HepG2 (cell line): ENCODE measurements around the gene SALL2. TPM values are rescaled to one million over a fixed set of nuclear protein-coding genes. Genes with fewer than 3 reads are reported as not detected.
A peak's percentile ranks its signal among the peaks of the same experiment; 100 is the strongest.

Source experiments
- HNRNPK ChIP-seq: fragments of 200-400 bp; formaldehyde crosslinking; IDR thresholded peaks from 2 replicates; pipeline ENCODE4 v1.6.1; 2018; ENCODE audit warnings: low read length, low read depth, moderate library complexity, mild to moderate bottlenecking; ENCODE audit not compliant: poor library complexity, severe bottlenecking
- HOXA7 ChIP-seq: sonication (generic); formaldehyde crosslinking; IDR thresholded peaks from 2 replicates; pipeline ENCODE4 v1.8.1; 2022; ENCODE audit warnings: mild to moderate bottlenecking, missing genetic modification reagents, moderate library complexity
- IKZF1 ChIP-seq: fragments of 450-650 bp; IDR thresholded peaks from 2 replicates; pipeline ENCODE4 v1.7.1; 2016
- KDM2A ChIP-seq: sonication (generic); formaldehyde crosslinking; IDR thresholded peaks from 2 replicates; pipeline ENCODE4 v1.4.0; 2020; ENCODE audit warnings: low read depth, missing genetic modification reagents, borderline replicate concordance
- MEF2D ChIP-seq: sonication (generic); formaldehyde crosslinking; IDR thresholded peaks from 2 replicates; pipeline ENCODE4 v1.5.1; 2020; ENCODE audit warnings: mild to moderate bottlenecking, missing genetic modification reagents
- PAF1 ChIP-seq: IDR thresholded peaks from 2 replicates; pipeline ENCODE4 v1.6.1; 2016; ENCODE audit warnings: missing genetic modification reagents, missing compliant biosample characterization
- PHF20 ChIP-seq: sonication (generic); formaldehyde crosslinking; IDR thresholded peaks from 2 replicates; pipeline ENCODE4 v1.5.0; 2020; ENCODE audit warnings: mild to moderate bottlenecking, missing genetic modification reagents
- PRPF4 ChIP-seq: fragments of 200-400 bp; formaldehyde crosslinking; IDR thresholded peaks from 2 replicates; pipeline ENCODE4 v1.6.1; 2016; ENCODE audit warnings: low read length, low read depth; ENCODE audit not compliant: poor library complexity, severe bottlenecking
- SATB2 ChIP-seq: sonication (generic); formaldehyde crosslinking; IDR thresholded peaks from 2 replicates; pipeline ENCODE4 v1.5.0; 2020; ENCODE audit warnings: missing genetic modification reagents
- SP5 ChIP-seq: IDR thresholded peaks from 2 replicates; pipeline ENCODE4 v1.6.1; 2016; ENCODE audit warnings: low read depth, borderline replicate concordance
- STAT5B ChIP-seq: sonication (generic); formaldehyde crosslinking; IDR thresholded peaks from 2 replicates; pipeline ENCODE4 v1.4.0; 2020; ENCODE audit warnings: missing genetic modification reagents
- ZFYVE20 ChIP-seq: sonication (generic); formaldehyde crosslinking; IDR thresholded peaks from 2 replicates; pipeline ENCODE4 v1.8.0; 2023; ENCODE audit warnings: low read depth, mild to moderate bottlenecking, moderate library complexity, missing genetic modification reagents, borderline replicate concordance
- ZKSCAN1 ChIP-seq: fragments of 150-350 bp; IDR thresholded peaks from 2 replicates; pipeline ENCODE4 v1.6.1; 2014; ENCODE audit warnings: low read length
- ZNF292 ChIP-seq: sonication (generic); formaldehyde crosslinking; IDR thresholded peaks from 2 replicates; pipeline ENCODE4 v1.8.1; 2022; ENCODE audit warnings: mild to moderate bottlenecking, low read depth, missing genetic modification reagents, borderline replicate concordance
- ZNF614 ChIP-seq: IDR thresholded peaks from 2 replicates; pipeline ENCODE4 v1.6.1; 2018; ENCODE audit warnings: missing biosample characterization, missing genetic modification reagents, inconsistent platforms, borderline replicate concordance
- ZNF724P ChIP-seq: sonication (generic); formaldehyde crosslinking; IDR thresholded peaks from 2 replicates; pipeline ENCODE4 v1.8.0; 2022; ENCODE audit warnings: missing genetic modification reagents, borderline replicate concordance
- polyA plus RNA-seq, 8 experiments: library from polyadenylated mRNA; depleted of rRNA in 3 of 8; stranded (reverse) in 7 of 8; unstranded in 1 of 8; fragments of >200 nt; fragmentation: Illumina TruSeq in 4 of 8; extraction: Trizol in 4 of 8; gene quantifications; 2 replicates each; pipeline versions ENCODE4 v1.2.1 to v1.2.3, GENCODE V29; 2011 to 2016; ENCODE audit warnings: low read depth in 4 of 8, missing spikeins in 1 of 8, mixed read lengths in 1 of 8; ENCODE audit not compliant: insufficient read depth in 1 of 8
- total RNA-seq, 5 experiments: library from RNA; depleted of rRNA; stranded (reverse); fragments of >200 nt; fragmentation: Illumina TruSeq; extraction: Trizol; gene quantifications; 2 replicates each; pipeline ENCODE4 v1.2.3, GENCODE V29; 2016; ENCODE audit warnings: low read depth in 1 of 5
- TF ChIP-seq, protein P1 (sequence below): sonication (generic); formaldehyde crosslinking; IDR thresholded peaks from 2 replicates; pipeline ENCODE4 v1.8.1; 2023; ENCODE audit warnings: mild to moderate bottlenecking, missing genetic modification reagents
- TF ChIP-seq, protein P2 (sequence below): sonication (generic); formaldehyde crosslinking; IDR thresholded peaks from 2 replicates; pipeline ENCODE4 v1.5.0; 2020; ENCODE audit warnings: mild to moderate bottlenecking, missing genetic modification reagents, borderline replicate concordance
- TF ChIP-seq, protein P3 (sequence below): sonication (generic); formaldehyde crosslinking; IDR thresholded peaks from 2 replicates; pipeline ENCODE4 v1.8.0; 2022; ENCODE audit warnings: missing genetic modification reagents, mild to moderate bottlenecking, borderline replicate concordance
- TF ChIP-seq, protein P4 (sequence below): sonication (generic); formaldehyde crosslinking; IDR thresholded peaks from 2 replicates; pipeline ENCODE4 v1.9.0; 2022; ENCODE audit warnings: missing genetic modification reagents, mild to moderate bottlenecking, borderline replicate concordance

SALL2 gene
- total and polyA plus RNA-seq, 2 of the 13 experiments (the other 11 are each of a cell fraction or from before 2014, with no cell fraction given), result 4.9 to 5.8 TPM

DNA sequence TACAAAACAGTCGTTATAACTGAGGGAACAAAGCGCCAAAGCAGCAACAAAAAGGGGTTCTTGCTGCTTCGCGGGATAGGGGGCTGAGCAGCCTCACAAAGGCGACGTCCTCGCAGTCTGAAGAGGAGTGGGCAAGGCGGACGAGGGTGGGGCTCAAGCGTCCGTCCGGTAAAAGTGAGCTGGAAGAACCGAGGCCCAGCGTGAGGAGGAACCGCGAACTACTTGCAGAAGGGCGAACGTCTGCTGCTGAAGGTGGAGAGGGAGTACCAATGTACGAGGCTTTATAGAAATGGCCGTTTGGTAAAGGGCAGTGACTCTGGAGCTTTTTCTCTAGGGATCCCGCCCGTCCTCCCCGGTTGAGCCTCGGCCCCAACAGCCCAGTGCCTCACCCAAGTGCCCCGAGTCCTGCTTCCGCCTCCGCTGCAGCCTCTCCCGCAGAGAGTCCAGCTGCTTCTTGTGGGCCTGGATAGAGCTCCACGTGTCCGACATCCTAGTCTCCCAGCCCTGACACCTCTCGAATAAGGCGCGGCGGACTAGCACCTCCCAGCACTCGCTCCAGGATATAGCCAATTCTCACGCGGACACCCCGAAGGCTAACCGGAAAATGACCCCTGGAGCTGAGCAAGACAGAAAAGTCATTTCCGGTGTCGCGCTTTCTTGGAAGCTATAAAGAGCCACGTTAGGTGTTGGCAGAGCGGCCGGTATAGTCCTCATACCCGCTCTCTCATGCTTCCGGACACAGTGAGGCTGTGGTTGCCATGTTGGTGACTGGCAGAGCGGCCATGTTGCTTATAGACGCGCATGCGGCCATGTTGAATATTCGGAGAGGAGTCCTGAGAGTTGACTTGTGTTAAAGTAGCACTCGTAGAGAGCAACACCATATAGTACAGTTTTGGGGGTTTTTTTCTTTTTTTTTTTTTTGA is 15.2 kb downstream of the SALL2 start, which contains the start of gene METTL3 (continued):
- TF ChIP-seq STAT5B (CRISPR knock-in tag), result peak; percentile 91
- peak; percentile 94 for TF ChIP-seq ZFYVE20 (CRISPR knock-in tag)
- peak; percentile 96 for TF ChIP-seq PHF20 (CRISPR knock-in tag)
- TF ChIP-seq ZNF724P, result peak; percentile 90; the same call in 1 of the 2 replicates
- TF ChIP-seq MEF2D (CRISPR knock-in tag), result peak; percentile 92
- TF ChIP-seq ZNF292, result no peak
- TF ChIP-seq, protein P1, sequence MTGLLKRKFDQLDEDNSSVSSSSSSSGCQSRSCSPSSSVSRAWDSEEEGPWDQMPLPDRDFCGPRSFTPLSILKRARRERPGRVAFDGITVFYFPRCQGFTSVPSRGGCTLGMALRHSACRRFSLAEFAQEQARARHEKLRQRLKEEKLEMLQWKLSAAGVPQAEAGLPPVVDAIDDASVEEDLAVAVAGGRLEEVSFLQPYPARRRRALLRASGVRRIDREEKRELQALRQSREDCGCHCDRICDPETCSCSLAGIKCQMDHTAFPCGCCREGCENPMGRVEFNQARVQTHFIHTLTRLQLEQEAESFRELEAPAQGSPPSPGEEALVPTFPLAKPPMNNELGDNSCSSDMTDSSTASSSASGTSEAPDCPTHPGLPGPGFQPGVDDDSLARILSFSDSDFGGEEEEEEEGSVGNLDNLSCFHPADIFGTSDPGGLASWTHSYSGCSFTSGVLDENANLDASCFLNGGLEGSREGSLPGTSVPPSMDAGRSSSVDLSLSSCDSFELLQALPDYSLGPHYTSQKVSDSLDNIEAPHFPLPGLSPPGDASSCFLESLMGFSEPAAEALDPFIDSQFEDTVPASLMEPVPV, result peak; percentile 97
- no peak for TF ChIP-seq IKZF1
- TF ChIP-seq, protein P2, sequence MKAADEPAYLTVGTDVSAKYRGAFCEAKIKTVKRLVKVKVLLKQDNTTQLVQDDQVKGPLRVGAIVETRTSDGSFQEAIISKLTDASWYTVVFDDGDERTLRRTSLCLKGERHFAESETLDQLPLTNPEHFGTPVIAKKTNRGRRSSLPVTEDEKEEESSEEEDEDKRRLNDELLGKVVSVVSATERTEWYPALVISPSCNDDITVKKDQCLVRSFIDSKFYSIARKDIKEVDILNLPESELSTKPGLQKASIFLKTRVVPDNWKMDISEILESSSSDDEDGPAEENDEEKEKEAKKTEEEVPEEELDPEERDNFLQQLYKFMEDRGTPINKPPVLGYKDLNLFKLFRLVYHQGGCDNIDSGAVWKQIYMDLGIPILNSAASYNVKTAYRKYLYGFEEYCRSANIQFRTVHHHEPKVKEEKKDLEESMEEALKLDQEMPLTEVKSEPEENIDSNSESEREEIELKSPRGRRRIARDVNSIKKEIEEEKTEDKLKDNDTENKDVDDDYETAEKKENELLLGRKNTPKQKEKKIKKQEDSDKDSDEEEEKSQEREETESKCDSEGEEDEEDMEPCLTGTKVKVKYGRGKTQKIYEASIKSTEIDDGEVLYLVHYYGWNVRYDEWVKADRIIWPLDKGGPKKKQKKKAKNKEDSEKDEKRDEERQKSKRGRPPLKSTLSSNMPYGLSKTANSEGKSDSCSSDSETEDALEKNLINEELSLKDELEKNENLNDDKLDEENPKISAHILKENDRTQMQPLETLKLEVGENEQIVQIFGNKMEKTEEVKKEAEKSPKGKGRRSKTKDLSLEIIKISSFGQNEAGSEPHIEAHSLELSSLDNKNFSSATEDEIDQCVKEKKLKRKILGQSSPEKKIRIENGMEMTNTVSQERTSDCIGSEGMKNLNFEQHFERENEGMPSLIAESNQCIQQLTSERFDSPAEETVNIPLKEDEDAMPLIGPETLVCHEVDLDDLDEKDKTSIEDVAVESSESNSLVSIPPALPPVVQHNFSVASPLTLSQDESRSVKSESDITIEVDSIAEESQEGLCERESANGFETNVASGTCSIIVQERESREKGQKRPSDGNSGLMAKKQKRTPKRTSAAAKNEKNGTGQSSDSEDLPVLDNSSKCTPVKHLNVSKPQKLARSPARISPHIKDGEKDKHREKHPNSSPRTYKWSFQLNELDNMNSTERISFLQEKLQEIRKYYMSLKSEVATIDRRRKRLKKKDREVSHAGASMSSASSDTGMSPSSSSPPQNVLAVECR (CRISPR knock-in tag), result peak; percentile 99
- TF ChIP-seq HNRNPK, result no peak
- no peak; the same call in 1 of the 2 replicates for TF ChIP-seq SP5 (CRISPR knock-in tag)
- no peak for TF ChIP-seq PAF1 (CRISPR knock-in tag)
- no peak for TF ChIP-seq HOXA7 (CRISPR knock-in tag)
- TF ChIP-seq ZKSCAN1, result no peak
- TF ChIP-seq, protein P3, sequence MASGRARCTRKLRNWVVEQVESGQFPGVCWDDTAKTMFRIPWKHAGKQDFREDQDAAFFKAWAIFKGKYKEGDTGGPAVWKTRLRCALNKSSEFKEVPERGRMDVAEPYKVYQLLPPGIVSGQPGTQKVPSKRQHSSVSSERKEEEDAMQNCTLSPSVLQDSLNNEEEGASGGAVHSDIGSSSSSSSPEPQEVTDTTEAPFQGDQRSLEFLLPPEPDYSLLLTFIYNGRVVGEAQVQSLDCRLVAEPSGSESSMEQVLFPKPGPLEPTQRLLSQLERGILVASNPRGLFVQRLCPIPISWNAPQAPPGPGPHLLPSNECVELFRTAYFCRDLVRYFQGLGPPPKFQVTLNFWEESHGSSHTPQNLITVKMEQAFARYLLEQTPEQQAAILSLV (CRISPR knock-in tag), result no peak; the same call in none of the 2 replicates
- TF ChIP-seq, protein P4, sequence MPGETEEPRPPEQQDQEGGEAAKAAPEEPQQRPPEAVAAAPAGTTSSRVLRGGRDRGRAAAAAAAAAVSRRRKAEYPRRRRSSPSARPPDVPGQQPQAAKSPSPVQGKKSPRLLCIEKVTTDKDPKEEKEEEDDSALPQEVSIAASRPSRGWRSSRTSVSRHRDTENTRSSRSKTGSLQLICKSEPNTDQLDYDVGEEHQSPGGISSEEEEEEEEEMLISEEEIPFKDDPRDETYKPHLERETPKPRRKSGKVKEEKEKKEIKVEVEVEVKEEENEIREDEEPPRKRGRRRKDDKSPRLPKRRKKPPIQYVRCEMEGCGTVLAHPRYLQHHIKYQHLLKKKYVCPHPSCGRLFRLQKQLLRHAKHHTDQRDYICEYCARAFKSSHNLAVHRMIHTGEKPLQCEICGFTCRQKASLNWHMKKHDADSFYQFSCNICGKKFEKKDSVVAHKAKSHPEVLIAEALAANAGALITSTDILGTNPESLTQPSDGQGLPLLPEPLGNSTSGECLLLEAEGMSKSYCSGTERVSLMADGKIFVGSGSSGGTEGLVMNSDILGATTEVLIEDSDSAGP, result peak; percentile 91; the same call in 1 of the 2 replicates
- peak; percentile 90 for TF ChIP-seq ZNF614 (CRISPR knock-in tag)
- TF ChIP-seq SATB2 (CRISPR knock-in tag), result peak; percentile 70; the same call in 1 of the 2 replicates
- no peak for TF ChIP-seq PRPF4
- peak; percentile 96 for TF ChIP-seq KDM2A
